GM13977 (cell line): ENCODE data around the gene MIX23.

Experiments used
- DNase-seq: peaks from one replicate; pipeline ENCODE4 v3.0.0; 2012; ENCODE audit warnings: low spot score
- in situ Hi-C: fragments of 300-500 bp; cut with MboI; formaldehyde crosslinking; loops from one replicate; pipeline ENCODE4 v1.12.0; 2022; ENCODE audit warnings: low sequenced_read_pairs, low pct_unique_long_range_greater_than_20kb, mixed read lengths, inconsistent platforms; ENCODE audit not compliant: unreplicated experiment
- TF ChIP-seq, protein P1 (sequence below): IDR thresholded peaks from 2 replicates; pipeline ENCODE4 v1.5.1; 2012; ENCODE audit warnings: mild to moderate bottlenecking, control low read depth; ENCODE audit not compliant: insufficient read depth; ENCODE audit errors: extremely low read depth, missing control alignments

MIX23 gene

DNA sequence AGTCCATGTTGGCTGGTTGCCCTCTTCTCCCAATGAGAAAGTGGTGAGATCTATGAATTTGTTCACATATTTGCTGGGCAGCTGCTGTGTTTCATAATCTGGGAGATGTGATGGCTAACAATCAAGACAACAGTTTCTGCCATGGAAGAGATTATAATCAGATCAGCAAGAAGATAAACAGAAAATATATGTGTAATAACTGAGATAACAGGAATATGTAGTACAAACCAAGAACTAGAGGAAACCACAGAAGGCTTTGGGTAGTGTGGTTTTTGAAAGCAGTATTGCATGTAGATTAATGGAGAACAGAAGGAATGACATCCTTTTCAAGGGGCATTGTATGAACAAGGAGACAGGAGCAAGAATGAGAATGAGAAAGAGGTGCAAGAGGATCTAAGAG, 70.2 kb downstream of the MIX23 start:
- DNase-seq: no peak
- TF ChIP-seq, protein P1, sequence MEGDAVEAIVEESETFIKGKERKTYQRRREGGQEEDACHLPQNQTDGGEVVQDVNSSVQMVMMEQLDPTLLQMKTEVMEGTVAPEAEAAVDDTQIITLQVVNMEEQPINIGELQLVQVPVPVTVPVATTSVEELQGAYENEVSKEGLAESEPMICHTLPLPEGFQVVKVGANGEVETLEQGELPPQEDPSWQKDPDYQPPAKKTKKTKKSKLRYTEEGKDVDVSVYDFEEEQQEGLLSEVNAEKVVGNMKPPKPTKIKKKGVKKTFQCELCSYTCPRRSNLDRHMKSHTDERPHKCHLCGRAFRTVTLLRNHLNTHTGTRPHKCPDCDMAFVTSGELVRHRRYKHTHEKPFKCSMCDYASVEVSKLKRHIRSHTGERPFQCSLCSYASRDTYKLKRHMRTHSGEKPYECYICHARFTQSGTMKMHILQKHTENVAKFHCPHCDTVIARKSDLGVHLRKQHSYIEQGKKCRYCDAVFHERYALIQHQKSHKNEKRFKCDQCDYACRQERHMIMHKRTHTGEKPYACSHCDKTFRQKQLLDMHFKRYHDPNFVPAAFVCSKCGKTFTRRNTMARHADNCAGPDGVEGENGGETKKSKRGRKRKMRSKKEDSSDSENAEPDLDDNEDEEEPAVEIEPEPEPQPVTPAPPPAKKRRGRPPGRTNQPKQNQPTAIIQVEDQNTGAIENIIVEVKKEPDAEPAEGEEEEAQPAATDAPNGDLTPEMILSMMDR: no peak
- in situ Hi-C loops: no loop called here

DNA sequence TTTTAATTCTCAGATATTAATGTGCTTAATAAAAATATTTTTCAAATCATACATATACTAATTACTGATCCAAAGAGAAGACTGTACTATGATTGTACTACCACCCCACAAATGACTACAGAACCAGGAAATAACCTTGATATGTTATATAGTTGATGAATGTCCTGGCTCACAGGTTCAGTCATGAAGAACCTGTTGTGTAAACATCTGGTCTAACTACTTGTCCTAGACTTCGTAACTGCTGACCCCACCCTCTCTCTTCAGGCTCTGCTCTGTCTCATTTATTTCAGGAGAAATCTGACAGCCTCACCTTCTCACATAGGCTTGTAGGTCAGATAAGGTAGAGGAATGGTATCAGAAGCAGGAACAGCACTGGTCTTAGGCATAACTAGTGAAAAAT, 72.7 kb downstream of the MIX23 start:
- in situ Hi-C loops: no loop called here
- TF ChIP-seq, protein P1: no peak
- no peak for DNase-seq
